Measurements from ENCODE around the gene CRACDL. TPM values are rescaled to one million over a fixed set of nuclear protein-coding genes. Genes with fewer than 3 reads are reported as not detected.

CRACDL gene, protein sequence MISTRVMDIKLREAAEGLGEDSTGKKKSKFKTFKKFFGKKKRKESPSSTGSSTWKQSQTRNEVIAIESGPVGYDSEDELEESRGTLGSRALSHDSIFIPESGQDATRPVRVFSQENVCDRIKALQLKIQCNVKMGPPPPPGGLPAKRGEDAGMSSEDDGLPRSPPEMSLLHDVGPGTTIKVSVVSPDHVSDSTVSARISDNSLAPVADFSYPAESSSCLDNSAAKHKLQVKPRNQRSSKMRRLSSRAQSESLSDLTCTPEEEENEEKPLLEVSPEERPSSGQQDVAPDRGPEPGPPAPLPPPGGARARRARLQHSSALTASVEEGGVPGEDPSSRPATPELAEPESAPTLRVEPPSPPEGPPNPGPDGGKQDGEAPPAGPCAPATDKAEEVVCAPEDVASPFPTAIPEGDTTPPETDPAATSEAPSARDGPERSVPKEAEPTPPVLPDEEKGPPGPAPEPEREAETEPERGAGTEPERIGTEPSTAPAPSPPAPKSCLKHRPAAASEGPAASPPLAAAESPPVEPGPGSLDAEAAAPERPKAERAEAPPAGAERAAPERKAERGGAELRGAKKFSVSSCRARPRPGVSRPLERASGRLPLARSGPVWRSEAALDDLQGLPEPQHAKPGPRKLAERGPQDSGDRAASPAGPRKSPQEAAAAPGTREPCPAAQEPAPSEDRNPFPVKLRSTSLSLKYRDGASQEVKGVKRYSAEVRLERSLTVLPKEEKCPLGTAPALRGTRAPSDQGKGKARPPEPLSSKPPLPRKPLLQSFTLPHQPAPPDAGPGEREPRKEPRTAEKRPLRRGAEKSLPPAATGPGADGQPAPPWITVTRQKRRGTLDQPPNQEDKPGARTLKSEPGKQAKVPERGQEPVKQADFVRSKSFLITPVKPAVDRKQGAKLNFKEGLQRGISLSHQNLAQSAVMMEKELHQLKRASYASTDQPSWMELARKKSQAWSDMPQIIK
- not detected for total RNA-seq (2021; fragmentation: NEBNext Ultra II Directional; extraction: Animal tissue kit (Norgen Biotek cat#: 25700))
- long read RNA-seq: 0 reads

DNA sequence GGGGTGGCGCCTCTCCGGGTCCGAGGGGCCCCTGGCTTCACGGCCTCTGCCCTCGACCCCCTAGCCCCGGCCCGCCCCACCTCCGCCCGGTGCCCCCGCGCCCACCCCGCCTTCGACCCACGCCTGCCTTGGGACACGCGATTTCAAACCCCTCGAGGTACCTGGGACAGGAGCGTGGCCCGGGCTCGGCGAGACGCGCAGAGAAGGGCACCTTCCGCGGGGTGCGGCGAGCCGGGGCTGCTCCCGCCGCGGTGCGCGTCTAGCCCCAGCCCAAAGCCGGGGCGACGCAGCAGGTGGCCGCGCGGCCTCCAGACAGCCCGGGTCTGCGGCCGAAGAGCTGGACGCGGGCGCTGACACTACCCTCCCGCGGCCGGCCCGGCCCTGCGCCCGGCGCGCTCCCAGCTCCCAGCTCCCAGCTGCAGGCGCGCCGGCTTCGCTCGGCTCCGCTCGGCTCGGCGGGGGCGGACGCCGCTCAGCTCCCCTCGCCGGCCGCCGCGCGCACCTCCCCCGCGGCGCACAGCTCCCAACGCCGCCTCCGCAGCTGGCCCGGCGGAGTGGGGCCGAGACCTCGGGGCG lies at the start of gene CRACDL:
Gene CRACDL (minus strand): TSS at position 449 of the 576 bp plus-strand sequence. CDS start 89,425 bp downstream, outside the sequence.
- peak within 1 kb of the TSS; percentile 19; the same call in 1 of the 2 replicates for H3K4me3 Mint-ChIP-seq
- no peak within 1 kb of the TSS for H3K27ac Mint-ChIP-seq
- DNase-seq: no peak
- peaks cover 68% of the 10 kb centered on the region for H3K27me3 Mint-ChIP-seq (ENCODE audit: insufficient read depth)
- no peaks in the 10 kb centered on the region for H3K4me1 Mint-ChIP-seq (ENCODE audit: low read depth)
- TF ChIP-seq CTCF (IDR thresholded peaks at IDR 0.05): no peak
- H3K36me3 Mint-ChIP-seq (ENCODE audit: low read depth): no peaks in the 10 kb centered on the region
- no peaks in the 10 kb centered on the region for H3K9me3 Mint-ChIP-seq

DNA sequence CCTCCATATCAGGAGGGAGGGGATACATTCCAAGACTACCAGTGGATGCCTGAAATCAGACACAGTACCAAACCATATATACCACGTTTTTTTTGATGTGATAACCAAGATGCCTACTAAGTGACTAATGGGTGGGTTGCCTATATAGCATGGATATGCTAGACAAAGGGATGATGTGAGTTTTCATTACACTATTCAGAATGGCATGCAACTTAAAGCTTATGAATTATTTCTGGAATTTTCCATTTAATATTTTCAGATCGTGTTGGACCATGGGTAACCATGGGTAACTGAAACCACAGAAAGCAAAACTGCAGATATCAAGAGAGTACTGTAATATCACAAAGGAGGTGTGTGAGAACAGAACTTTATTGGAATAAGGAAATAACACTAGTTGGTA lies 39.6 kb upstream of the CRACDL start:
- DNase-seq: no peak
- no peaks in the 10 kb centered on the region for H3K4me1 Mint-ChIP-seq (ENCODE audit: low read depth)
- no peaks in the 10 kb centered on the region; the same call in 1 of the 2 replicates for H3K27me3 Mint-ChIP-seq (ENCODE audit: insufficient read depth)
- H3K36me3 Mint-ChIP-seq (ENCODE audit: low read depth): no peaks in the 10 kb centered on the region
- no peak overlapping the region for H3K27ac Mint-ChIP-seq
- H3K9me3 Mint-ChIP-seq: peaks cover 16% of the 10 kb centered on the region
- no peak for TF ChIP-seq CTCF (IDR thresholded peaks at IDR 0.05)
- no peak overlapping the region for H3K4me3 Mint-ChIP-seq

- no peak for DNase-seq
- Mint-ChIP-seq H3K36me3 (ENCODE audit: low read depth) (no peaks in the 10 kb centered on the region), H3K4me1 (ENCODE audit: low read depth) (no peaks in the 10 kb centered on the region), H3K27me3 (ENCODE audit: insufficient read depth) (no peaks in the 10 kb centered on the region; the same call in 1 of the 2 replicates), H3K4me3 (no peak overlapping the region), H3K27ac (no peak overlapping the region), H3K9me3 (peaks cover 15% of the 10 kb centered on the region)
- TF ChIP-seq CTCF (IDR thresholded peaks at IDR 0.05): no peak
Measured at GRCh38 chr2:98972582-98973167, 36.6 kb upstream of the CRACDL start.

GRCh38 chr2:98959810-98960507 lies 23.9 kb upstream of the CRACDL start:
- no peak overlapping the region for H3K27ac Mint-ChIP-seq

More at GRCh38 chr2:98959810-98960507, 23.9 kb upstream of the CRACDL start:
- Mint-ChIP-seq H3K4me3 (no peak overlapping the region), H3K27me3 (ENCODE audit: insufficient read depth) (peaks cover 7% of the 10 kb centered on the region; the same call in 1 of the 2 replicates), H3K4me1 (ENCODE audit: low read depth) (no peaks in the 10 kb centered on the region), H3K36me3 (ENCODE audit: low read depth) (no peaks in the 10 kb centered on the region), H3K9me3 (no peaks in the 10 kb centered on the region)
- TF ChIP-seq CTCF (IDR thresholded peaks at IDR 0.05): no peak
- no peak for DNase-seq
